Prostate gland (tissue), 2 donors: ENCODE measurements around the gene MCF2L2. TPM values are rescaled to one million over a fixed set of nuclear protein-coding genes. Genes with fewer than 3 reads are reported as not detected.

Experiments
- DNase-seq: peaks from one replicate; pipeline ENCODE4 v3.0.0-alpha.2; 2019; ENCODE audit warnings: low spot score
- H3K27ac ChIP-seq, 2 donors: fragments of 200-600 bp; sonication (generic); 2 replicates each; pipeline ENCODE4 v1.5.1; 2017 to 2019
- H3K27me3 ChIP-seq: fragments of 200-600 bp; sonication (generic); replicated peaks from 2 replicates; pipeline ENCODE4 v1.5.1; 2019; ENCODE audit not compliant: insufficient read depth
- H3K36me3 ChIP-seq, 2 donors: fragments of 200-600 bp; sonication (generic); 1 replicate in 1 of 2; 2 replicates in 1 of 2; pipeline versions ENCODE4 v1.5.1 to v1.8.1; 2017 to 2019
- H3K4me1 ChIP-seq: fragments of 200-600 bp; sonication (generic); replicated peaks from 2 replicates; pipeline ENCODE4 v1.5.1; 2019
- H3K4me3 ChIP-seq, 2 donors: fragments of 200-600 bp; sonication (generic); 2 replicates each; pipeline ENCODE4 v1.5.1; 2017 to 2019
- H3K9me3 ChIP-seq: fragments of 200-600 bp; sonication (generic); 2 replicates; pipeline ENCODE4 v1.5.1; 2017
- POLR2A ChIP-seq: fragments of 450-650 bp; IDR thresholded peaks from one replicate; pipeline ENCODE4 v1.6.1; 2016; ENCODE audit warnings: antibody characterized with exemption, mild to moderate bottlenecking
- POLR2AphosphoS5 ChIP-seq: sonication (generic); formaldehyde crosslinking; IDR thresholded peaks from one replicate; pipeline ENCODE4 v1.6.1; 2017; ENCODE audit warnings: antibody characterized with exemption
- WGBS: methylation state at CpG from one replicate; pipeline ENCODE4 v1.1.5; 2018; 5-methylcytosine and 5-hydroxymethylcytosine counted together
- intact Hi-C: fragments of 100-400 bp; cut with DNase I; formaldehyde crosslinking; loops from one replicate; pipeline ENCODE4 v1.14.2; 2022
- total RNA-seq, 2 donors: library from RNA; depleted of rRNA; stranded (reverse); fragments of >200 nt; gene quantifications; one replicate each; pipeline ENCODE4 v1.1.0, GENCODE V29; 2016
- TF ChIP-seq, protein P1 (sequence below), 4 experiments: fragments of 200-600 bp in 2 of 4; fragments of 450-650 bp in 2 of 4; sonication (generic) in 2 of 4; IDR thresholded peaks; 1 replicate in 3 of 4; 2 replicates in 1 of 4; pipeline ENCODE4 v1.5.1; 2016 to 2019; ENCODE audit warnings: antibody characterized with exemption in 4 of 4, mild to moderate bottlenecking in 2 of 4, moderate library complexity in 2 of 4

Gene MCF2L2
- total RNA-seq, 2 donors from 2014 or later = 0.41 to 4.0 TPM

DNA sequence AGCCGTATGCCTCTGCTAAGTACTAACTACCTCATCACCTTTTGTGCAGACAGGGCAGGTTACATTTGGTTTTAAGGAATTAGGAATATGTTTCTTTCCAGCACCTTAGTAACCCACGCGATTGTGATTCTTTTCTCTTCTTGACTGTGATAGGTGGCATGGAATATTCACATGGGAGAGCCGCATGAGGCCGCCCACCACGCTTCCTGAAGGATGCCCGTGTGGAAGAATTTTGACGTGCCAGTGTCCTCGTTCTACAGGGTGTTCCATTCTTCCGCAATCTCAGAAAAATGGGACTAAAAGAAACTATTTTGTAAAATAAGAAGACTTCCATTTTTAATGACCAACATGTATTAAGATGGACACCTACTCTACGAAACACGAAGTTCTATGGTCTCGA is 159.1 kb downstream of the MCF2L2 start:
- no peaks in the 10 kb centered on the region for H3K27me3 ChIP-seq
- TF ChIP-seq POLR2A (no peak), POLR2AphosphoS5 (no peak)
- TF ChIP-seq, protein P1, sequence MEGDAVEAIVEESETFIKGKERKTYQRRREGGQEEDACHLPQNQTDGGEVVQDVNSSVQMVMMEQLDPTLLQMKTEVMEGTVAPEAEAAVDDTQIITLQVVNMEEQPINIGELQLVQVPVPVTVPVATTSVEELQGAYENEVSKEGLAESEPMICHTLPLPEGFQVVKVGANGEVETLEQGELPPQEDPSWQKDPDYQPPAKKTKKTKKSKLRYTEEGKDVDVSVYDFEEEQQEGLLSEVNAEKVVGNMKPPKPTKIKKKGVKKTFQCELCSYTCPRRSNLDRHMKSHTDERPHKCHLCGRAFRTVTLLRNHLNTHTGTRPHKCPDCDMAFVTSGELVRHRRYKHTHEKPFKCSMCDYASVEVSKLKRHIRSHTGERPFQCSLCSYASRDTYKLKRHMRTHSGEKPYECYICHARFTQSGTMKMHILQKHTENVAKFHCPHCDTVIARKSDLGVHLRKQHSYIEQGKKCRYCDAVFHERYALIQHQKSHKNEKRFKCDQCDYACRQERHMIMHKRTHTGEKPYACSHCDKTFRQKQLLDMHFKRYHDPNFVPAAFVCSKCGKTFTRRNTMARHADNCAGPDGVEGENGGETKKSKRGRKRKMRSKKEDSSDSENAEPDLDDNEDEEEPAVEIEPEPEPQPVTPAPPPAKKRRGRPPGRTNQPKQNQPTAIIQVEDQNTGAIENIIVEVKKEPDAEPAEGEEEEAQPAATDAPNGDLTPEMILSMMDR (IDR thresholded peaks at IDR 0.05) = no peak
- no peaks in the 10 kb centered on the region for H3K9me3 ChIP-seq
- H3K4me1 ChIP-seq = no peaks in the 10 kb centered on the region
- no peaks in the 10 kb centered on the region for H3K36me3 ChIP-seq
- 91% methylated on average over 13 of the region's 13 CpGs for WGBS
- H3K4me3 ChIP-seq = no peak overlapping the region
- DNase-seq = no peak
- intact Hi-C loops = no loop called here
- H3K27ac ChIP-seq = no peak overlapping the region

DNA sequence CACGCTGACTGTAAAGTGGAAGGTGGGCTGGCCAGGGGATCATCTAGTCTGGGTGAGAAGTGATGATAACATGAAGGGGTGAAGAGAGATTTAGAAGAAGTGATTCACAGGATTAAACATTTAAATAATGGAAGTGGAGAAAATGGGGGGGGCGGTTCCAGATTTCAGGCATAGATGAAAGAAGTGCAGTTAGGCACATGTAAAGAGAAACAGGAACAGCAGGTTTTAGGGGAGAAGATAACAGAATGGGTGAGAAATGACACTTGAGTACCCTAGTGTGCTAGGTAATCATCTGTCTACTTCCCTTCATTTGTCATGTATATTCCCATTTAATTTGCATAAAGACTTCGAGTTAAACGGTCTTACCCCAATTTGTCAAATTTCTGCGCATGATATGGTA is 160.1 kb downstream of the MCF2L2 start:
- no peaks in the 10 kb centered on the region for H3K27me3 ChIP-seq
- WGBS = 36% methylated on average over 5 of the region's 5 CpGs
- no peak for TF ChIP-seq POLR2AphosphoS5
- H3K36me3 ChIP-seq = no peaks in the 10 kb centered on the region
- intact Hi-C loops = no loop called here
- peak overlapping the region; percentile 16 to 28 for H3K27ac ChIP-seq
- DNase-seq = no peak
- H3K4me1 ChIP-seq = no peaks in the 10 kb centered on the region
- H3K4me3 ChIP-seq = no peak overlapping the region
- H3K9me3 ChIP-seq = no peaks in the 10 kb centered on the region

DNA sequence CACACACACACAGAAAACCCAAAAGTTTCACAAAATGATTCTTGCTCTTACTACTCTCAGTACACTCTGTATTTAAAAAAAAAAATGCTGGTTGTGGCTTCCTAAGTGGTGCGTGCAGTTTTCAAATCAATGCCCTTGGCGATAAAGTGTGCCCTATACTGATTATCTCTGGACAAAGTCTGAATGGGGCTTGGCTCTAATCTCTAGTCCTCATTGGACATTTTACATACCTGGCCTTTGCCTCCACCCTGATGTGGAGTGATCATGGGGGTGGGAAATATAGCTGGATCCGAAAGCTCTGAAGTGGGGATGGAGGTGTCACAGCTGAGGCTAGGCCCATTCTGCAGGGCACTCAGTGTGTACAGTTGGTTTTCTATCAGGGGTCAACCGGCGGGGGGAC is 161.3 kb downstream of the MCF2L2 start:
- TF ChIP-seq, protein P1 (IDR thresholded peaks at IDR 0.05) = no peak
- TF ChIP-seq POLR2AphosphoS5 (no peak), POLR2A (no peak)
- no peaks in the 10 kb centered on the region for H3K4me1 ChIP-seq
- no peaks in the 10 kb centered on the region for H3K36me3 ChIP-seq
- WGBS = 99% methylated on average over 5 of the region's 5 CpGs
- no peaks in the 10 kb centered on the region for H3K27me3 ChIP-seq
- H3K9me3 ChIP-seq = no peaks in the 10 kb centered on the region
- H3K27ac ChIP-seq = no peak overlapping the region
- intact Hi-C loops = no loop called here
- DNase-seq = no peak
- no peak overlapping the region for H3K4me3 ChIP-seq

DNA sequence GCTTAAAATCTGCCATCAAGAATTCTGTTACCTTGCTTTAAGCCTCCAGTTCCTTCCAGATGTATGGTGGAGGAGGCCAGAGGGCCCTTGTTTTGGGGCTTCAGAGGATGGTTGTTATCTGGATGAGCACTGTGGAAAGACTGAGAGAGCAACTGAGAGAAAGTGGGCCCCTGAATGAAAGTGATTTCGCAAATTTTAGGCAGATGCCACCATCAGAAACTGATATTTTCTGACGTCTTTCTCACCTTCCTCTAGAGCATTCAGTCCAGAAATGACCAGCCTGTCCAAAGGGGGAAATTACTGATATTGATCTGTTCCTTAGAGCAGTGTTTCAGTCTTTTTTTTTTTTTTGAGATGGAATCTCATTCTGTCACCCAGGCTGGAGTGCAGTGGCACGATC is 162.0 kb downstream of the MCF2L2 start:
- H3K9me3 ChIP-seq = no peaks in the 10 kb centered on the region
- no peak for DNase-seq
- no peak overlapping the region for H3K4me3 ChIP-seq
- 89% methylated on average over 3 of the region's 3 CpGs for WGBS
- H3K27me3 ChIP-seq = no peaks in the 10 kb centered on the region
- intact Hi-C loops = no loop called here
- TF ChIP-seq, protein P1 (IDR thresholded peaks at IDR 0.05) = no peak
- TF ChIP-seq POLR2AphosphoS5 (no peak), POLR2A (no peak)
- H3K4me1 ChIP-seq = no peaks in the 10 kb centered on the region
- H3K36me3 ChIP-seq = no peaks in the 10 kb centered on the region
- no peak overlapping the region for H3K27ac ChIP-seq

DNA sequence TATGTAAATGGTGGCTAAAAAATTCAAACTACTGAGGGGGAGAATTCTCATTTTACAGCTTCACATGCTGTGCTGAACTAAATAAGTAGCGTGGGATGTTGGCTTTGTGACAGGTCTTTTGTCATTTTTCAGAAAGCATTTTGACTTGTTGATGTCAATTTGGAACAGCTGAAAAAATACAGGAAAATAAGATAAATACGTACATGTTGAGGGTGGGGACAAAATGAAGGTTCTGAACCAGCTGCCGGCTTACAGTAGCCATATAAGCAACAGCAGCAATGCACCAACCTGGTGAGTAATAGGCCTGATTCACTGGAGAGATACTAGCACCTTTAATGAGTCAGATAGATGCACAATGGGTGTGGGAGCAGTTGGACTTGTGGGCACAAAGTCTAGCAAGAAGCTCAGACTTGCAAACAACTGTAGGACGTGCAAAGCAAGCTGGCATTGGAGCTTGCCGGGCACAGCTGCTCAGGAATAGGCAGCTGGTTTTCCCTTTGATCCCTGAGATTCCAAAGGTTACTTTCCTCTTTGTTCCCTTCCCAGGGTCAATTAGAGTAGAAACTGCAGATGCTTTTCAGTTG is 162.5 kb downstream of the MCF2L2 start:
- 43% methylated on average over 5 of the region's 5 CpGs for WGBS
- TF ChIP-seq, protein P1 (IDR thresholded peaks at IDR 0.05) = no peak
- TF ChIP-seq POLR2A (no peak), POLR2AphosphoS5 (no peak)
- intact Hi-C loops = no loop called here
- Histone ChIP-seq H3K27ac (peak overlapping the region; percentile 1 to 35), H3K9me3 (no peaks in the 10 kb centered on the region), H3K4me1 (no peaks in the 10 kb centered on the region), H3K27me3 (no peaks in the 10 kb centered on the region), H3K36me3 (no peaks in the 10 kb centered on the region), H3K4me3 (no peak overlapping the region)
- peak; percentile 24 for DNase-seq
